Measurements from ENCODE around the gene CD99L2.

- TF ChIP-seq CTCF (IDR thresholded peaks at IDR 0.05): no peak
- no peak for TF ChIP-seq POLR2A (IDR thresholded peaks at IDR 0.05)
- no peak for TF ChIP-seq POLR2AphosphoS5 (IDR thresholded peaks at IDR 0.05; ENCODE audit: insufficient read depth in 1 of 2, low read depth in 1 of 2)
Observed at GRCh38 chrX:150841456-150842197, 56.8 kb downstream of the CD99L2 start.
